Keratinocyte (primary cell): ENCODE data around the gene RANBP2.

Source experiments
- EZH2 ChIP-seq: IDR thresholded peaks from one replicate; pipeline ENCODE4 v1.6.1; 2012; ENCODE audit warnings: inconsistent platforms, mild to moderate bottlenecking, low read length, moderate library complexity
- TF ChIP-seq, protein P1 (sequence below), 3 experiments: IDR thresholded peaks in 1 of 3; conservative IDR thresholded peaks in 1 of 3; optimal IDR thresholded peaks in 1 of 3; 2 replicates in 2 of 3; 3 replicates in 1 of 3; pipeline versions ENCODE3 to v1.5.1; 2011; ENCODE audit warnings: low read length in 3 of 3, mild to moderate bottlenecking in 3 of 3, moderate library complexity in 2 of 3, control low read depth in 1 of 3, inconsistent platforms in 1 of 3; ENCODE audit not compliant: insufficient read depth in 2 of 3; ENCODE audit errors: extremely low read depth in 1 of 3

DNA sequence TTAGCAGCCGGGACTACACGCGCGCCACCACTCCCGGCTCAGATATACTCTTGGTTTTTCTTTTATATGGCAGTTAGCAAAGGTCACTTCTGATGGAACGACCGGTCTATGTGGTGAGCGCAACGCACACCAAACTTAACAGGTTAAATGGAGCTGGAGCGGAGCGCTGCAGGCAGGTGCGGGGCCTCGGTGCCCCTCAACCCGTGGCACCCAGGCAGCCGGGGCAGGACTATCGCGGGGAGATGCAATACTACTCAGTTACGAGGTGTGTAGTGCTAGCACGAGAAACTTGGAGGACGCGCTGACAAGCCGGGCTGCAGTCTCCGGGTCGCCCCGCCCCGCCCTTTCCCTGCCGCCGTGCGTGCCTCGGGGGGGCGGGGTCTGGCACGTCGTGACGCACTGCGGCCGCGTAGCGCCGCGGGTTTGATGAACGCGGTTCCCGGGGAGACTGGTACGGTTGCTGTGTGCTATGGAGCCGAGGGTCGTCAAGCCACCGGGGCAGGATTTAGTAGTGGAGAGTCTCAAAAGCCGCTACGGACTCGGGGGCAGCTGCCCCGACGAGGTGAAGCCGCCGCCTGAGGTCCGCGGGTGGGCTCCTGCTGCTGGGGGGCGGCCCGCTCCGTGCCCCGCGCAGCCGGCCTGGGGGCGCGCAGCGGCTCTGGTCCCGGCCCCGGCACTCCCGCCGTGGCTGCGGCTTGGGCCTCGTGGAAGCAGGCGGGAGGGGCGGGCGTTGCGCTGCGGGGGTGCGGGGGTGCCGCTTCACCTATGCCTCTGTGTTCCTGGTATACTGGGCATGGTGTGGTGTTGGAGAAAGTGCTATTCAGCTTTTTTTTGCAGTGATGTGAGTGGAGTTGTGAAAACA lies 67.3 kb downstream of the RANBP2 start, which contains the start of gene CCDC138:
- TF ChIP-seq, protein P1, sequence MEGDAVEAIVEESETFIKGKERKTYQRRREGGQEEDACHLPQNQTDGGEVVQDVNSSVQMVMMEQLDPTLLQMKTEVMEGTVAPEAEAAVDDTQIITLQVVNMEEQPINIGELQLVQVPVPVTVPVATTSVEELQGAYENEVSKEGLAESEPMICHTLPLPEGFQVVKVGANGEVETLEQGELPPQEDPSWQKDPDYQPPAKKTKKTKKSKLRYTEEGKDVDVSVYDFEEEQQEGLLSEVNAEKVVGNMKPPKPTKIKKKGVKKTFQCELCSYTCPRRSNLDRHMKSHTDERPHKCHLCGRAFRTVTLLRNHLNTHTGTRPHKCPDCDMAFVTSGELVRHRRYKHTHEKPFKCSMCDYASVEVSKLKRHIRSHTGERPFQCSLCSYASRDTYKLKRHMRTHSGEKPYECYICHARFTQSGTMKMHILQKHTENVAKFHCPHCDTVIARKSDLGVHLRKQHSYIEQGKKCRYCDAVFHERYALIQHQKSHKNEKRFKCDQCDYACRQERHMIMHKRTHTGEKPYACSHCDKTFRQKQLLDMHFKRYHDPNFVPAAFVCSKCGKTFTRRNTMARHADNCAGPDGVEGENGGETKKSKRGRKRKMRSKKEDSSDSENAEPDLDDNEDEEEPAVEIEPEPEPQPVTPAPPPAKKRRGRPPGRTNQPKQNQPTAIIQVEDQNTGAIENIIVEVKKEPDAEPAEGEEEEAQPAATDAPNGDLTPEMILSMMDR (optimal IDR thresholded peaks at IDR 0.05 in 1 of 3, IDR thresholded peaks at IDR 0.05 in 1 of 3, conservative IDR thresholded peaks at IDR 0.05 in 1 of 3; ENCODE audit: extremely low read depth in 1 of 3, insufficient read depth in 2 of 3, low read length in 3 of 3), result no peak
- TF ChIP-seq EZH2, result no peak
